ENCODE data around the gene SYMPK.

SYMPK gene

GRCh38 chr19:45790942-45791341, 72.0 kb downstream of the SYMPK start:
- DNase-seq, result no peak
- H3K27me3 ChIP-seq, result no peaks in the 10 kb centered on the region
- peaks cover 30% of the 10 kb centered on the region for H3K36me3 ChIP-seq
- no peak for TF ChIP-seq CTCF (IDR thresholded peaks at IDR 0.05; ENCODE audit: low read depth, low read length)
- peaks cover 4% of the 10 kb centered on the region for H3K4me1 ChIP-seq
- H3K4me3 ChIP-seq (ENCODE audit: low read depth, low read length), result peak overlapping the region; percentile 96; the same call in 1 of the 2 replicates
- H3K9me3 ChIP-seq, result no peaks in the 10 kb centered on the region

- Histone ChIP-seq H3K4me1 (peaks cover 4% of the 10 kb centered on the region), H3K9me3 (no peaks in the 10 kb centered on the region), H3K27me3 (no peaks in the 10 kb centered on the region), H3K36me3 (peaks cover 39% of the 10 kb centered on the region), H3K4me3 (ENCODE audit: low read depth, low read length) (no peak overlapping the region)
- TF ChIP-seq CTCF (IDR thresholded peaks at IDR 0.05; ENCODE audit: low read depth, low read length), result no peak
- DNase-seq, result no peak
These were observed 73.7 kb downstream of the SYMPK start for GRCh38 chr19:45789035-45789786.

- Histone ChIP-seq H3K4me1 (peaks cover 3% of the 10 kb centered on the region), H3K36me3 (peaks cover 39% of the 10 kb centered on the region), H3K4me3 (ENCODE audit: low read depth, low read length) (no peak overlapping the region), H3K27me3 (no peaks in the 10 kb centered on the region), H3K9me3 (no peaks in the 10 kb centered on the region)
- no peak for DNase-seq
- TF ChIP-seq CTCF (IDR thresholded peaks at IDR 0.05; ENCODE audit: low read depth, low read length), result no peak
These were observed 76.4 kb downstream of the SYMPK start for GRCh38 chr19:45786533-45786894.

GRCh38 chr19:45785781-45786532, 77.0 kb downstream of the SYMPK start:
- no peak for TF ChIP-seq CTCF (IDR thresholded peaks at IDR 0.05; ENCODE audit: low read depth, low read length)
- Histone ChIP-seq H3K4me1 (peaks cover 9% of the 10 kb centered on the region), H3K27me3 (no peaks in the 10 kb centered on the region), H3K4me3 (ENCODE audit: low read depth, low read length) (no peak overlapping the region), H3K9me3 (no peaks in the 10 kb centered on the region), H3K36me3 (peaks cover 39% of the 10 kb centered on the region)
- no peak for DNase-seq

GRCh38 chr19:45785097-45785496, 77.8 kb downstream of the SYMPK start:
- Histone ChIP-seq H3K27me3 (no peaks in the 10 kb centered on the region), H3K36me3 (peaks cover 33% of the 10 kb centered on the region), H3K4me3 (ENCODE audit: low read depth, low read length) (no peak overlapping the region), H3K9me3 (no peaks in the 10 kb centered on the region), H3K4me1 (peaks cover 11% of the 10 kb centered on the region)
- no peak for DNase-seq
- no peak for TF ChIP-seq CTCF (IDR thresholded peaks at IDR 0.05; ENCODE audit: low read depth, low read length)

GRCh38 chr19:45784096-45784495, 78.9 kb downstream of the SYMPK start:
- H3K4me1 ChIP-seq, result peaks cover 14% of the 10 kb centered on the region
- peaks cover 25% of the 10 kb centered on the region for H3K36me3 ChIP-seq
- H3K27me3 ChIP-seq, result no peaks in the 10 kb centered on the region
- H3K4me3 ChIP-seq (ENCODE audit: low read depth, low read length), result no peak overlapping the region
- no peaks in the 10 kb centered on the region for H3K9me3 ChIP-seq
- no peak for DNase-seq
- TF ChIP-seq CTCF (IDR thresholded peaks at IDR 0.05; ENCODE audit: low read depth, low read length), result no peak

Measured in BE2C (cell line).